GM12878 (cell line): ENCODE measurements around the gene MACROD2. TPM values are rescaled to one million over a fixed set of nuclear protein-coding genes. Genes with fewer than 3 reads are reported as not detected.

ENCODE experiments used
- ATAC-seq: fragments of 200-7000 bp; cut with Tn5 transposase; 3 replicates; pipeline ENCODE4 v1.9.1; 2020; ENCODE audit warnings: mild to moderate bottlenecking, moderate library complexity
- BruUV-seq: library from RNA; stranded (reverse); fragments of 400-500 nt; replicated peaks from 2 replicates; lab custom pipeline; 2021; lab: Mats Ljungman, UMichigan
- CTCF ChIA-PET: fragments of 300-600 bp; sonication (Branson Sonifier 250); formaldehyde crosslinking; extraction: SDS; loops from one replicate; lab custom pipeline; 2021; ENCODE audit warnings: inconsistent platforms; lab: Yijun Ruan, JAX
- POLR2A ChIA-PET: fragments of 350-600 bp; formaldehyde crosslinking; extraction: SDS; loops from one replicate; lab custom pipeline; 2021; ENCODE audit warnings: inconsistent platforms; lab: Charles Lee
- RAD21 ChIA-PET: fragments of 300-600 bp; sonication (Branson Sonifier 250); formaldehyde crosslinking; loops from one replicate; lab custom pipeline; 2023; ENCODE audit warnings: antibody characterized with exemption; ENCODE audit not compliant: unreplicated experiment; lab: Charles Lee
- SMC1A ChIA-PET: fragments of 300-600 bp; sonication (Branson Sonifier 250); formaldehyde crosslinking; loops from one replicate; lab custom pipeline; 2023; ENCODE audit not compliant: unreplicated experiment, uncharacterized antibody; lab: Charles Lee
- DNase-seq: peaks from one replicate; pipeline ENCODE4 v3.0.0-alpha.2; 2011; ENCODE audit warnings: low read depth, low spot score
- FAIRE-seq: peaks from 3 replicates; lab custom pipeline; 2011; peaks lifted over from hg19 to GRCh38; lab: Jason Lieb, UNC
- H2AFZ ChIP-seq: 2 replicates; pipeline ENCODE4 v1.6.0; 2011; ENCODE audit warnings: low read depth, low read length, control low read depth; ENCODE audit not compliant: control insufficient read depth
- H3K27ac ChIP-seq: 2 replicates; pipeline ENCODE4 v1.5.1; 2011; ENCODE audit warnings: control low read depth; ENCODE audit not compliant: control insufficient read depth, insufficient read depth
- H3K27me3 ChIP-seq, 2 experiments: replicated peaks in 1 of 2; 2 replicates each; pipeline versions ENCODE4 v1.6.0 to v1.6.1; 2011; ENCODE audit warnings: low read length in 1 of 2; ENCODE audit not compliant: control insufficient read depth in 2 of 2, insufficient read depth in 2 of 2
- H3K36me3 ChIP-seq, 2 experiments: 2 replicates each; pipeline ENCODE4 v1.5.1; 2011; ENCODE audit warnings: low read length in 1 of 2; ENCODE audit not compliant: control insufficient read depth in 2 of 2, insufficient read depth in 2 of 2
- H3K4me1 ChIP-seq: 2 replicates; pipeline ENCODE4 v1.6.1; 2011; ENCODE audit warnings: mild to moderate bottlenecking, low read length, moderate library complexity, mixed read lengths; ENCODE audit not compliant: control insufficient read depth, insufficient read depth
- H3K4me2 ChIP-seq: 2 replicates; pipeline ENCODE4 v1.6.0; 2011; ENCODE audit warnings: control low read depth; ENCODE audit not compliant: control insufficient read depth, insufficient read depth
- H3K4me3 ChIP-seq: fragments of 200-600 bp; sonication (generic); 2 replicates; pipeline ENCODE4 v1.5.1; 2016
- H3K79me2 ChIP-seq: 2 replicates; pipeline ENCODE4 v1.6.0; 2011; ENCODE audit warnings: low read length; ENCODE audit not compliant: control insufficient read depth, insufficient read depth
- H3K9ac ChIP-seq: 2 replicates; pipeline ENCODE4 v1.8.0; 2011; ENCODE audit warnings: low read length, control low read depth, mixed read lengths; ENCODE audit not compliant: control insufficient read depth, insufficient read depth
- H3K9me3 ChIP-seq: replicated peaks from 3 replicates; pipeline ENCODE4 v1.5.1; 2011; ENCODE audit warnings: mild to moderate bottlenecking, low read length; ENCODE audit not compliant: control insufficient read depth, insufficient read depth
- H4K20me1 ChIP-seq: 2 replicates; pipeline ENCODE4 v1.6.0; 2011; ENCODE audit not compliant: control insufficient read depth, insufficient read depth
- CUX1 ChIP-seq: IDR thresholded peaks from 2 replicates; pipeline ENCODE4 v1.6.1; 2012; ENCODE audit warnings: improper control_type of control experiment, low read depth, low read length; ENCODE audit not compliant: insufficient replicate concordance
- EGR1 ChIP-seq, 2 experiments: IDR thresholded peaks; 1 replicate in 1 of 2; 2 replicates in 1 of 2; pipeline ENCODE4 v1.6.1; 2011 to 2012; ENCODE audit warnings: low read depth in 2 of 2, low read length in 2 of 2, borderline replicate concordance in 1 of 2, mild to moderate bottlenecking in 1 of 2, moderate library complexity in 1 of 2
- HCFC1 ChIP-seq: fragments of 150-350 bp; IDR thresholded peaks from 2 replicates; pipeline ENCODE4 v1.6.1; 2014; ENCODE audit warnings: low read length
- HDGF ChIP-seq: fragments of 450-650 bp; IDR thresholded peaks from 2 replicates; pipeline ENCODE4 v1.6.1; 2016; ENCODE audit warnings: antibody characterized with exemption
- KAT2A ChIP-seq: conservative IDR thresholded peaks from 2 replicates; pipeline ENCODE4 v1.6.1; 2011; ENCODE audit warnings: low read depth, low read length; ENCODE audit not compliant: control insufficient read depth
- MEF2B ChIP-seq: fragments of 450-650 bp; IDR thresholded peaks from 2 replicates; pipeline ENCODE4 v1.6.1; 2018; ENCODE audit warnings: mild to moderate bottlenecking, moderate library complexity; ENCODE audit not compliant: partially characterized antibody, poor library complexity, severe bottlenecking
- NKRF ChIP-seq: fragments of 450-650 bp; conservative IDR thresholded peaks from 2 replicates; pipeline ENCODE4 v1.6.1; 2017; ENCODE audit warnings: mild to moderate bottlenecking, moderate library complexity
- SMAD5 ChIP-seq: IDR thresholded peaks from 2 replicates; pipeline ENCODE4 v1.6.1; 2016; ENCODE audit warnings: antibody characterized with exemption, low read depth
- YBX1 ChIP-seq: fragments of 450-650 bp; IDR thresholded peaks from 2 replicates; pipeline ENCODE4 v1.6.1; 2016; ENCODE audit warnings: antibody characterized with exemption
- ZSCAN29 ChIP-seq: fragments of 450-650 bp; IDR thresholded peaks from 2 replicates; pipeline ENCODE4 v1.6.1; 2017; ENCODE audit warnings: mild to moderate bottlenecking, moderate library complexity
- in situ Hi-C: fragments of 300-500 bp; cut with MboI; formaldehyde crosslinking; loops from 9 replicates; pipeline ENCODE4 v1.14.3; 2018; ENCODE audit warnings: mixed read lengths
- intact Hi-C: fragments of 100-400 bp; cut with micrococcal nuclease; formaldehyde crosslinking; loops from one replicate; pipeline ENCODE4 v1.14.2; 2022; ENCODE audit not compliant: unreplicated experiment
- polyA plus RNA-seq, 11 experiments: library from polyadenylated mRNA; depleted of rRNA in 4 of 11; unstranded in 6 of 11; stranded (reverse) in 5 of 11; fragments of >200 nt; fragmentation: Nextera tagmentation in 4 of 11; fragmentation: Illumina TruSeq in 1 of 11; extraction: Ambion mirVana in 4 of 11; extraction: Trizol in 1 of 11; gene quantifications; 1 replicate in 1 of 11; 2 replicates in 10 of 11; pipeline versions ENCODE4 v1.2.1 to v1.2.3, GENCODE V29; 2011 to 2016; ENCODE audit warnings: inconsistent platforms in 2 of 11, missing spikeins in 2 of 11, low read depth in 1 of 11
- total RNA-seq, 4 experiments: library from RNA; depleted of rRNA in 3 of 4; stranded (reverse); fragments of >200 nt in 3 of 4; fragmentation: Illumina TruSeq in 1 of 4; extraction: Trizol in 1 of 4; gene quantifications; 2 replicates each; pipeline versions ENCODE4 v1.2.1 to v1.2.3, GENCODE V29; 2013 to 2021
- TF ChIP-seq, protein P1 (sequence below): IDR thresholded peaks from 2 replicates; pipeline ENCODE4 v1.6.1; 2011; ENCODE audit warnings: borderline replicate concordance, low read depth, mild to moderate bottlenecking, moderate library complexity, mixed read lengths, low read length; ENCODE audit not compliant: insufficient read depth; ENCODE audit errors: extremely low read length
- TF ChIP-seq, protein P2 (sequence below): IDR thresholded peaks from 2 replicates; pipeline ENCODE4 v1.6.1; 2012; ENCODE audit warnings: low read depth, low read length, improper control_type of control experiment

The MACROD2 gene
- total and polyA plus RNA-seq, 10 of the 15 experiments (the other 5 are each of a cell fraction or from before 2014, with no cell fraction given), result 1.1 to 21.5 (median 2.2) TPM

- H3K4me1 ChIP-seq, result no peaks in the 10 kb centered on the region
- SMC1A ChIA-PET, result interaction anchor here (0.6 to 1.6 kb wide), 2 partner anchors 19 to 365 kb away, joined by 3 to 9 read pairs; no protein-coding TSS in a partner anchor
- CTCF ChIA-PET, result interaction anchor here (1.3 kb wide), 1 partner anchor 495 kb away, joined by 3 read pairs; no protein-coding TSS in a partner anchor
- BruUV-seq, result no TSS peak
- no peaks in the 10 kb centered on the region for H3K9me3 ChIP-seq
- RAD21 ChIA-PET, result interaction anchor here (0.9 kb wide), 1 partner anchor 19 kb away, joined by 3 read pairs; no protein-coding TSS in a partner anchor
- POLR2A ChIA-PET, result no interaction called here
- intact Hi-C loops (no loop called here), in situ Hi-C loops (no loop called here)
- no peak for ATAC-seq
- H4K20me1 ChIP-seq, result no peaks in the 10 kb centered on the region
- H2AFZ ChIP-seq, result no peak overlapping the region
- H3K36me3 ChIP-seq, result no peaks in the 10 kb centered on the region
- H3K9ac ChIP-seq, result no peak overlapping the region
- TF ChIP-seq YBX1 (no peak), HDGF (no peak), ZSCAN29 (no peak), NKRF (no peak), SMAD5 (no peak), KAT2A (no peak), CUX1 (no peak), MEF2B (no peak), HCFC1 (no peak), EGR1 (IDR thresholded peaks at IDR 0.05; ENCODE audit: borderline replicate concordance in 1 of 2, low read depth in 2 of 2, low read length in 2 of 2) (no peak)
- TF ChIP-seq, protein P1, sequence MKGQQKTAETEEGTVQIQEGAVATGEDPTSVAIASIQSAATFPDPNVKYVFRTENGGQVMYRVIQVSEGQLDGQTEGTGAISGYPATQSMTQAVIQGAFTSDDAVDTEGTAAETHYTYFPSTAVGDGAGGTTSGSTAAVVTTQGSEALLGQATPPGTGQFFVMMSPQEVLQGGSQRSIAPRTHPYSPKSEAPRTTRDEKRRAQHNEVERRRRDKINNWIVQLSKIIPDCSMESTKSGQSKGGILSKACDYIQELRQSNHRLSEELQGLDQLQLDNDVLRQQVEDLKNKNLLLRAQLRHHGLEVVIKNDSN, result no peak
- TF ChIP-seq, protein P2, sequence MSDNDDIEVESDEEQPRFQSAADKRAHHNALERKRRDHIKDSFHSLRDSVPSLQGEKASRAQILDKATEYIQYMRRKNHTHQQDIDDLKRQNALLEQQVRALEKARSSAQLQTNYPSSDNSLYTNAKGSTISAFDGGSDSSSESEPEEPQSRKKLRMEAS, result no peak
- FAIRE-seq, result no peak
- H3K27ac ChIP-seq, result no peak overlapping the region
- H3K4me3 ChIP-seq, result no peak overlapping the region
- H3K79me2 ChIP-seq, result no peaks in the 10 kb centered on the region
- no peaks in the 10 kb centered on the region for H3K27me3 ChIP-seq
- no peak for DNase-seq
- H3K4me2 ChIP-seq, result no peak overlapping the region
Observed at GRCh38 chr20:14741616-14742015, 746.3 kb downstream of the MACROD2 start.
